ENCODE measurements around the gene ABCC4. TPM values are rescaled to one million over a fixed set of nuclear protein-coding genes. Genes with fewer than 3 reads are reported as not detected.

ABCC4 gene
- total and polyA plus RNA-seq, 8 donors, result 0.80 to 8.7 (median 4.1) TPM

DNA sequence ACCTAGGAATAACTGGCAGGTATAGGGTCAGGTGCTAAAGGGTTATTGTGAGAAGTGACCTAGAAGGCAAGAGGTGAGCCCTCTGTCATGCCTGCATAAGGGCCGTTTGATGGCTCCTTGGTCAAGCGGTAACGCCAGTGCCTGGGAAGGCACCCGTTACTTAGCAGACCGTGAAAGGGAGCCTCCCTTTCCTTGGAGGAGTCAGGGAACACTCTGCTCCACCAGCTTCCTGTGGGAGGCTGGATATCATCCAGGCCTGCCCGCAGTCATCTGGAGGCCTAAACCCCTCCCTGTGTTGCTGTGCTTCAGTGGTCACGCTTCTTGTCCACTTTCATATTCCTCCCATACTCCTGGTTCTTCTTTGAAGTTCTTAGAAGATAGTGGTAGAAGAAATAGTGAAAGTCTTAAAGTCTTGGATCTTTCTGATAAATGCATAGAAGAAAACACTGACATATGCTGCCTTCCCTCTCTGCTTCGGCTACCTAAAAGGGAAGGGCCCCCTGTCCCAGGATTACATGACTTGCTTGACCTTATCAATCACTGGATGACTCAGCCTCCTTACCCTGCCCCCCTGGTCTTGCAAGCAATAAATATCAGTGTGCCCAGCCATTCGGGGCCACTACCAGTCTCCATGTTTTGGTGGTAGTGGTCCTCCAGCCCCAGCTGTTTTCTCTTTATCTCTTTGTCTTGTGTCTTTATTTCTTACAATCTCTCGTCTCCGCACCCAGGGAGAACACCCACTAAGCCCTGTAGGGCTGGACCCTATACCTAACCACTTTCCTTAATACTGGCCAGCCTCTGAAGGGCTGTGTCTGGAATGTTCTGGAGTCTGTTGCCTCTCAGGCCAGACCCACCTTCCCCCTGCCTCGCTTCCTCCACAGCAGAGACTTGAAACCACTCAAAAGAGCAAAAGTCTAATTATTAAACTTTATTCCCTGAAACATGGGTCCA, 16.1 kb upstream of the ABCC4 start:
- WGBS, 2 donors, result 83 to 85% methylated on average over 12 of the region's 12 CpGs
- Histone ChIP-seq H3K9me3 (no peaks in the 10 kb centered on the region), H3K27me3 (no peaks in the 10 kb centered on the region), H3K27ac (no peak overlapping the region), H3K4me3 (no peak overlapping the region), H3K36me3 (no peaks in the 10 kb centered on the region), H3K4me1 (peaks cover 0 to 4% (median 4%) of the 10 kb centered on the region in 3 donors)
- intact Hi-C loops (cut with DNase I), result no loop called here
- ATAC-seq (no peak), FAIRE-seq (no peak), DNase-seq (no peak)
- no peak for TF ChIP-seq CTCF (IDR thresholded peaks at IDR 0.05)

- Histone ChIP-seq H3K9me3 (no peaks in the 10 kb centered on the region), H3K27ac (no peak overlapping the region), H3K36me3 (no peaks in the 10 kb centered on the region), H3K27me3 (no peaks in the 10 kb centered on the region), H3K4me1 (peaks cover 0 to 4% (median 4%) of the 10 kb centered on the region in 3 donors), H3K4me3 (no peak overlapping the region)
- ATAC-seq (no peak), FAIRE-seq (no peak), DNase-seq (no peak)
- TF ChIP-seq CTCF (IDR thresholded peaks at IDR 0.05), result no peak
- WGBS, 2 donors, result 83 to 88% methylated on average over 3 of the region's 3 CpGs
- intact Hi-C loops (cut with DNase I), result no loop called here
These were observed 14.5 kb upstream of the ABCC4 start for GRCh38 chr13:95315752-95316151.

- H3K36me3 ChIP-seq, result no peaks in the 10 kb centered on the region
- no peak for FAIRE-seq
- H3K4me3 ChIP-seq, result no peak overlapping the region
- no peaks in the 10 kb centered on the region for H3K9me3 ChIP-seq
- intact Hi-C loops (cut with DNase I), result no loop called here
- H3K4me1 ChIP-seq, result no peaks in the 10 kb centered on the region
- no peak for ATAC-seq
- WGBS, 2 donors, result 78 to 79% methylated on average over 6 of the region's 6 CpGs
- DNase-seq, result no peak
- H3K27ac ChIP-seq, result no peak overlapping the region
- no peak for TF ChIP-seq CTCF (IDR thresholded peaks at IDR 0.05)
- no peaks in the 10 kb centered on the region for H3K27me3 ChIP-seq
These were observed 6.3 kb upstream of the ABCC4 start for GRCh38 chr13:95307507-95307906.

DNA sequence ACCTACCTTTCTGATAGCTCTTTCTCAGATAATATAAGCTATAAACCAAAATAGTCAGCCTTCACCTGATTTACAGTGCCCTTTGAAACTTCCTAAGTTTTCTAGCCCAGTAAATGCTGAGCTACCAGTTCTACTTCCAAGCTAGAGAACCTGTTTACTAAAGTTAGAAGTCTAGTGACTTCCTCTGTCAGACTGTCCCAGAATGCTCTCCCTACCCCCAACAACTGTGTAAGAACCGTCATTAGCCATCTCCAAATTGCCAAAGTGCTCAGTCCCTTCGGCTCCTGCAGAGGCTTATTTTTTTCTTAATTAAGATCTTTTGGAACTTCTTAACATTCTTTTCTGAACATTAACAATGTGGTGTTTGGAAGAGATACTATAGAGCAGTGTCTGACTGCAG, 3.2 kb upstream of the ABCC4 start:
- Histone ChIP-seq H3K9me3 (no peaks in the 10 kb centered on the region), H3K4me3 (no peak overlapping the region), H3K4me1 (no peaks in the 10 kb centered on the region), H3K27ac (no peak overlapping the region), H3K27me3 (no peaks in the 10 kb centered on the region), H3K36me3 (no peaks in the 10 kb centered on the region)
- 64 to 72% methylated on average over 2 of the region's 2 CpGs for WGBS, 2 donors
- FAIRE-seq (no peak), ATAC-seq (no peak), DNase-seq (no peak)
- intact Hi-C loops (cut with DNase I), result no loop called here
- TF ChIP-seq CTCF (IDR thresholded peaks at IDR 0.05), result no peak

GRCh38 chr13:95301968-95302393, 730 bp upstream of the ABCC4 start:
- no peak overlapping the region for H3K27ac ChIP-seq
- H3K4me3 ChIP-seq, result peak overlapping the region; percentile 66 to 94 (median 72)
- TF ChIP-seq CTCF (IDR thresholded peaks at IDR 0.05), result no peak
- intact Hi-C loops (cut with DNase I), result no loop called here
- no peak for FAIRE-seq
- no peak for ATAC-seq
- no peak for DNase-seq
- H3K36me3 ChIP-seq, result no peaks in the 10 kb centered on the region
- H3K9me3 ChIP-seq, result no peaks in the 10 kb centered on the region
- WGBS, 2 donors, result 12 to 15% methylated on average over 13 of the region's 13 CpGs
- no peaks in the 10 kb centered on the region for H3K27me3 ChIP-seq
- H3K4me1 ChIP-seq, result peaks cover 9 to 14% (median 11%) of the 10 kb centered on the region in 3 donors
